ENCODE data around the gene GNB5. TPM values are rescaled to one million over a fixed set of nuclear protein-coding genes. Genes with fewer than 3 reads are reported as not detected.
A peak's percentile ranks its signal among the peaks of the same experiment; 100 is the strongest.

The GNB5 gene
- total and polyA plus RNA-seq, 10 donors: 18.6 to 43.2 (median 30.3) TPM

- H3K9me3 ChIP-seq: no peaks in the 10 kb centered on the region
- TF ChIP-seq CTCF (IDR thresholded peaks at IDR 0.05 in 8 of 11, conservative IDR thresholded peaks at IDR 0.05 in 3 of 11) (no peak), POLR2AphosphoS5 (IDR thresholded peaks at IDR 0.05) (no peak), POLR2A (IDR thresholded peaks at IDR 0.05) (no peak)
- no peak for DNase-seq
- H3K36me3 ChIP-seq: no peaks in the 10 kb centered on the region
- peaks cover 7 to 26% (median 18%) of the 10 kb centered on the region in 6 donors for H3K4me1 ChIP-seq
- WGBS, 5 donors: 89 to 97% (median 93%) methylated on average over 5 of the region's 5 CpGs
- intact Hi-C loops (cut with DNase I; ENCODE audit: low total_unique reads): no loop called here
- no peak overlapping the region for H3K27ac ChIP-seq
- H3K27me3 ChIP-seq (replicated peaks in 1 of 7): no peaks in the 10 kb centered on the region
- no peak overlapping the region for H3K4me3 ChIP-seq
Measured at GRCh38 chr15:52080031-52080430, 111.2 kb downstream of the GNB5 start.

GRCh38 chr15:52078876-52079700, 112.1 kb downstream of the GNB5 start:
- intact Hi-C loops (cut with DNase I; ENCODE audit: low total_unique reads): loop anchor here (10.0 kb wide), 1 partner anchor 94 kb away; no protein-coding TSS in a partner anchor
- Histone ChIP-seq H3K4me3 (no peak overlapping the region), H3K27me3 (replicated peaks in 1 of 7) (no peaks in the 10 kb centered on the region), H3K9me3 (no peaks in the 10 kb centered on the region), H3K4me1 (peaks cover 7 to 26% (median 18%) of the 10 kb centered on the region in 6 donors), H3K27ac (no peak overlapping the region), H3K36me3 (no peaks in the 10 kb centered on the region)
- DNase-seq: peak; percentile 93
- 41 to 48% (median 44%) methylated on average over 13 of the region's 13 CpGs for WGBS, 5 donors
- TF ChIP-seq POLR2A (IDR thresholded peaks at IDR 0.05) (no peak), CTCF (IDR thresholded peaks at IDR 0.05 in 8 of 11, conservative IDR thresholded peaks at IDR 0.05 in 3 of 11) (peak; percentile 20 to 87 (median 71)), POLR2AphosphoS5 (IDR thresholded peaks at IDR 0.05) (peak in 1 of 3 donors; percentile 26)

GRCh38 chr15:52078197-52078875, 112.9 kb downstream of the GNB5 start:
- Histone ChIP-seq H3K27me3 (replicated peaks in 1 of 7) (no peaks in the 10 kb centered on the region), H3K4me1 (peaks cover 7 to 25% (median 18%) of the 10 kb centered on the region in 6 donors), H3K36me3 (no peaks in the 10 kb centered on the region), H3K4me3 (no peak overlapping the region), H3K27ac (no peak overlapping the region), H3K9me3 (no peaks in the 10 kb centered on the region)
- no peak for DNase-seq
- intact Hi-C loops (cut with DNase I; ENCODE audit: low total_unique reads): loop anchor here (10.0 kb wide), 1 partner anchor 94 kb away; no protein-coding TSS in a partner anchor
- TF ChIP-seq POLR2AphosphoS5 (IDR thresholded peaks at IDR 0.05) (no peak), POLR2A (IDR thresholded peaks at IDR 0.05) (no peak), CTCF (IDR thresholded peaks at IDR 0.05 in 8 of 11, conservative IDR thresholded peaks at IDR 0.05 in 3 of 11) (no peak)
- WGBS, 5 donors: 80 to 85% (median 81%) methylated on average over 10 of the region's 10 CpGs
